H9 (cell line): ENCODE results near the gene TTLL1. TPM values are rescaled to one million over a fixed set of nuclear protein-coding genes. Genes with fewer than 3 reads are reported as not detected.

Experiments
- DNase-seq: peaks from one replicate; pipeline ENCODE4 v3.0.0-alpha.2; 2017
- H2AFZ ChIP-seq: one replicate; pipeline ENCODE4 v1.6.1; 2013; ENCODE audit warnings: mild to moderate bottlenecking, low read length, control low read depth, moderate library complexity
- H2AK5ac ChIP-seq: 2 replicates; pipeline ENCODE4 v1.6.1; 2013; ENCODE audit warnings: low read length, control low read depth, mixed read lengths; ENCODE audit not compliant: insufficient read length
- H2BK120ac ChIP-seq: one replicate; pipeline ENCODE4 v1.6.1; 2013; ENCODE audit warnings: low read depth, mild to moderate bottlenecking, low read length, control low read depth, inconsistent platforms; ENCODE audit not compliant: poor library complexity, severe bottlenecking
- H2BK12ac ChIP-seq: 2 replicates; pipeline ENCODE4 v1.6.1; 2013; ENCODE audit warnings: low read length, control low read depth, mixed read lengths, low read depth; ENCODE audit not compliant: insufficient read length
- H2BK15ac ChIP-seq: 2 replicates; pipeline ENCODE4 v1.6.1; 2013; ENCODE audit warnings: low read depth, low read length, control low read depth
- H2BK20ac ChIP-seq: one replicate; pipeline ENCODE4 v1.6.1; 2013; ENCODE audit warnings: low read depth, mild to moderate bottlenecking, low read length, control low read depth, inconsistent platforms; ENCODE audit not compliant: poor library complexity, severe bottlenecking
- H2BK5ac ChIP-seq: 2 replicates; pipeline ENCODE4 v1.6.1; 2013; ENCODE audit warnings: low read length, control low read depth, mixed read lengths; ENCODE audit not compliant: insufficient read length
- H3K14ac ChIP-seq: 2 replicates; pipeline ENCODE4 v1.6.1; 2013; ENCODE audit warnings: low read length, control low read depth; ENCODE audit not compliant: insufficient read depth
- H3K18ac ChIP-seq: 2 replicates; pipeline ENCODE4 v1.6.1; 2013; ENCODE audit warnings: low read depth, mild to moderate bottlenecking, mixed read lengths, low read length, control low read depth; ENCODE audit not compliant: insufficient read length
- H3K23ac ChIP-seq: 2 replicates; pipeline ENCODE4 v1.6.1; 2013; ENCODE audit warnings: low read length, control low read depth, mixed read lengths, low read depth; ENCODE audit not compliant: insufficient read length
- H3K23me2 ChIP-seq: 2 replicates; pipeline ENCODE4 v1.6.1; 2013; ENCODE audit warnings: low read depth, mild to moderate bottlenecking, mixed read lengths, low read length, control low read depth; ENCODE audit not compliant: insufficient read length, poor library complexity, severe bottlenecking
- H3K27ac ChIP-seq: 2 replicates; pipeline ENCODE4 v1.5.1; 2013; ENCODE audit warnings: low read length, control low read depth, mixed read lengths, low read depth; ENCODE audit not compliant: insufficient read length
- H3K27me3 ChIP-seq: 2 replicates; pipeline ENCODE4 v1.6.1; 2013; ENCODE audit warnings: low read length, control low read depth, inconsistent platforms; ENCODE audit not compliant: insufficient read depth
- H3K4ac ChIP-seq: 2 replicates; pipeline ENCODE4 v1.6.1; 2013; ENCODE audit warnings: low read depth, mild to moderate bottlenecking, control low read depth, inconsistent platforms, low read length, moderate library complexity
- H3K4me1 ChIP-seq: 2 replicates; pipeline ENCODE4 v1.6.1; 2013; ENCODE audit warnings: low read length, control low read depth, inconsistent platforms; ENCODE audit not compliant: insufficient read depth
- H3K4me2 ChIP-seq: 2 replicates; pipeline ENCODE4 v1.6.1; 2013; ENCODE audit warnings: low read length, control low read depth, mixed read lengths; ENCODE audit not compliant: insufficient read length, insufficient read depth
- H3K56ac ChIP-seq: 2 replicates; pipeline ENCODE4 v1.6.1; 2013; ENCODE audit warnings: low read depth, mild to moderate bottlenecking, mixed read lengths, low read length, control low read depth; ENCODE audit not compliant: insufficient read length
- H3K79me1 ChIP-seq: 2 replicates; pipeline ENCODE4 v1.6.1; 2013; ENCODE audit warnings: low read depth, mild to moderate bottlenecking, moderate library complexity, low read length, control low read depth, inconsistent platforms; ENCODE audit not compliant: insufficient read depth, poor library complexity, severe bottlenecking
- H3K79me2 ChIP-seq: 2 replicates; pipeline ENCODE4 v1.6.1; 2013; ENCODE audit warnings: low read length, control low read depth, inconsistent platforms; ENCODE audit not compliant: insufficient read depth
- H3K9ac ChIP-seq: 2 replicates; pipeline ENCODE4 v1.6.1; 2013; ENCODE audit warnings: low read length, control low read depth, mixed read lengths; ENCODE audit not compliant: insufficient read length; ENCODE audit errors: extremely low read depth
- H3K9me3 ChIP-seq: one replicate; pipeline ENCODE4 v1.6.1; 2013; ENCODE audit warnings: low read depth, low read length, inconsistent platforms; ENCODE audit not compliant: control insufficient read depth
- H3T11ph ChIP-seq: one replicate; pipeline ENCODE4 v1.6.1; 2013; ENCODE audit warnings: mild to moderate bottlenecking, low read length, control low read depth, inconsistent platforms
- H4K20me1 ChIP-seq: one replicate; pipeline ENCODE4 v1.6.1; 2013; ENCODE audit not compliant: control insufficient read depth, insufficient read length, insufficient read depth
- H4K5ac ChIP-seq: 2 replicates; pipeline ENCODE4 v1.6.1; 2013; ENCODE audit warnings: low read depth, mild to moderate bottlenecking, mixed read lengths, low read length, control low read depth; ENCODE audit not compliant: insufficient read length
- H4K8ac ChIP-seq: replicated peaks from 2 replicates; pipeline ENCODE4 v1.6.1; 2013; ENCODE audit warnings: low read length, control low read depth, mixed read lengths, low read depth; ENCODE audit not compliant: insufficient read length
- H4K91ac ChIP-seq: 2 replicates; pipeline ENCODE4 v1.6.1; 2013; ENCODE audit warnings: low read depth, mild to moderate bottlenecking, moderate library complexity, mixed read lengths, low read length, control low read depth; ENCODE audit not compliant: insufficient read length
- H3K27ac Mint-ChIP-seq, 3 experiments: 2 replicates in 2 of 3; 3 replicates in 1 of 3; pipeline ENCODE4 v1.8.0; 2020 to 2021; ENCODE audit warnings: mixed read lengths in 3 of 3, mild to moderate bottlenecking in 1 of 3, moderate library complexity in 1 of 3
- H3K27me3 Mint-ChIP-seq: 2 replicates; pipeline ENCODE4 v1.8.0; 2021; ENCODE audit warnings: low read depth, mild to moderate bottlenecking, moderate library complexity, mixed read lengths
- H3K36me3 Mint-ChIP-seq, 3 experiments: 2 replicates in 2 of 3; 3 replicates in 1 of 3; pipeline ENCODE4 v1.8.0; 2020 to 2021; ENCODE audit warnings: low read depth in 3 of 3, mixed read lengths in 3 of 3; ENCODE audit not compliant: insufficient read depth in 1 of 3
- H3K4me1 Mint-ChIP-seq, 2 experiments: 2 replicates each; pipeline ENCODE4 v1.8.0; 2020; ENCODE audit warnings: mixed read lengths in 2 of 2
- H3K4me3 Mint-ChIP-seq, 2 experiments: 2 replicates in 1 of 2; 3 replicates in 1 of 2; pipeline ENCODE4 v1.8.0; 2020 to 2021; ENCODE audit warnings: mild to moderate bottlenecking in 2 of 2, mixed read lengths in 2 of 2, moderate library complexity in 1 of 2
- H3K9me3 Mint-ChIP-seq, 2 experiments: 2 replicates in 1 of 2; 3 replicates in 1 of 2; pipeline ENCODE4 v1.8.0; 2020; ENCODE audit warnings: mild to moderate bottlenecking in 2 of 2, mixed read lengths in 2 of 2, moderate library complexity in 1 of 2
- WGBS: extraction: QIAGEN DNeasy Blood & Tissue Kit; methylation state at CpG from one replicate; pipeline ENCODE4 v1.1.7; 2013; ENCODE audit warnings: missing lambda C conversion rate, low lambda C conversion rate, mixed read lengths; ENCODE audit not compliant: insufficient read length; ENCODE audit errors: extremely low coverage; 5-methylcytosine and 5-hydroxymethylcytosine counted together
- total RNA-seq: library from RNA; stranded (reverse); gene quantifications from 2 replicates; pipeline ENCODE4 v1.2.1, GENCODE V29; 2021
- TF ChIP-seq, protein P1 (sequence below): fragments of 200-600 bp; sonication (generic); conservative IDR thresholded peaks from 3 replicates; pipeline ENCODE4 v1.8.0; 2021; ENCODE audit warnings: antibody characterized with exemption, mild to moderate bottlenecking

TTLL1 gene
- total RNA-seq, 1 experiment from 2014 or later: 4.1 TPM

DNA sequence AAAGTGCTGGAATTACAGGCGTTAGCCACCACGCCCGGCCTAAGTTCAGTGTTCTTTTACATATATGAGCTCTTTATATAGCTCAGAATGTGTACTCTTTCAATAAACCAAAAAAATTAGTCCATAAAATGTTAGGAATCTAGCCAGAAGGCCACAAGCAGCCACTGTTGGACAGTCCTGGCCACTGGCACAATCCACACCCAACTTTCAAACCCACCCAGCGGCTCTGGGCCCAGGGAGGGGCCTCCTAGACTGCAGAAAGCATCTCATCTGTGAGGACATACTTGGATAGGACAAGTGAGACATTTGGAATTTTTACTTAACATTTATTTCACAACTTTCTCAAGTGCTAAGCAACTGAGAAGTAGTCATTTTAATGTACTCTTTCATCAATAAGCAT, 80.7 kb downstream of the TTLL1 start:
- H3K27ac ChIP-seq: no peak overlapping the region

More for the DNA sequence above, 80.7 kb downstream of the TTLL1 start:
- Histone ChIP-seq H3K27me3 (no peaks in the 10 kb centered on the region), H3K23me2 (no peaks in the 10 kb centered on the region), H4K91ac (no peak overlapping the region), H4K5ac (no peak overlapping the region), H3K14ac (no peak overlapping the region), H4K8ac (no peak overlapping the region), H3K18ac (no peak overlapping the region), H2AK5ac (no peak overlapping the region), H3T11ph (no peak overlapping the region), H2BK5ac (no peak overlapping the region), H4K20me1 (no peaks in the 10 kb centered on the region), H3K4me1 (peaks cover 8% of the 10 kb centered on the region; the same call in 1 of the 2 replicates), H2BK120ac (no peak overlapping the region), H3K9me3 (no peaks in the 10 kb centered on the region), H3K23ac (no peak overlapping the region), H3K79me1 (peaks cover 3% of the 10 kb centered on the region), H2BK12ac (no peak overlapping the region), H3K4ac (no peak overlapping the region), H3K4me2 (no peak overlapping the region), H3K9ac (no peak overlapping the region), H2AFZ (no peak overlapping the region), H3K56ac (no peak overlapping the region), H2BK20ac (no peak overlapping the region), H3K79me2 (peaks cover 53% of the 10 kb centered on the region; the same call in 1 of the 2 replicates), H2BK15ac (no peak overlapping the region)
- Mint-ChIP-seq H3K4me3 (no peak overlapping the region), H3K27me3 (no peaks in the 10 kb centered on the region; the same call in 1 of the 2 replicates), H3K9me3 (no peaks in the 10 kb centered on the region), H3K4me1 (peaks cover 60% of the 10 kb centered on the region in 2 experiments), H3K27ac (no peak overlapping the region), H3K36me3 (peaks cover 3 to 5% (median 4%) of the 10 kb centered on the region in 3 experiments; a peak in 6 of 7 replicates)
- no CpG with 5 or more reads among the region's 4 CpGs for WGBS
- TF ChIP-seq, protein P1, sequence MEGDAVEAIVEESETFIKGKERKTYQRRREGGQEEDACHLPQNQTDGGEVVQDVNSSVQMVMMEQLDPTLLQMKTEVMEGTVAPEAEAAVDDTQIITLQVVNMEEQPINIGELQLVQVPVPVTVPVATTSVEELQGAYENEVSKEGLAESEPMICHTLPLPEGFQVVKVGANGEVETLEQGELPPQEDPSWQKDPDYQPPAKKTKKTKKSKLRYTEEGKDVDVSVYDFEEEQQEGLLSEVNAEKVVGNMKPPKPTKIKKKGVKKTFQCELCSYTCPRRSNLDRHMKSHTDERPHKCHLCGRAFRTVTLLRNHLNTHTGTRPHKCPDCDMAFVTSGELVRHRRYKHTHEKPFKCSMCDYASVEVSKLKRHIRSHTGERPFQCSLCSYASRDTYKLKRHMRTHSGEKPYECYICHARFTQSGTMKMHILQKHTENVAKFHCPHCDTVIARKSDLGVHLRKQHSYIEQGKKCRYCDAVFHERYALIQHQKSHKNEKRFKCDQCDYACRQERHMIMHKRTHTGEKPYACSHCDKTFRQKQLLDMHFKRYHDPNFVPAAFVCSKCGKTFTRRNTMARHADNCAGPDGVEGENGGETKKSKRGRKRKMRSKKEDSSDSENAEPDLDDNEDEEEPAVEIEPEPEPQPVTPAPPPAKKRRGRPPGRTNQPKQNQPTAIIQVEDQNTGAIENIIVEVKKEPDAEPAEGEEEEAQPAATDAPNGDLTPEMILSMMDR: no peak
- DNase-seq: no peak
